Activated T-helper 1 cell treated with Interleukin-2 at 50 U/mL for 16 hours (primary cell): ENCODE data around the gene CYP11A1.
"Not testable (repeated sequence)": the region's sequence is repeated elsewhere in the genome, so short reads cannot be mapped to it uniquely, and the experiment has no call there.

ENCODE experiments used
- DNase-seq: peaks from one replicate; pipeline ENCODE4 v3.0.0-alpha.2; 2020; ENCODE audit warnings: low read depth

The CYP11A1 gene

DNA sequence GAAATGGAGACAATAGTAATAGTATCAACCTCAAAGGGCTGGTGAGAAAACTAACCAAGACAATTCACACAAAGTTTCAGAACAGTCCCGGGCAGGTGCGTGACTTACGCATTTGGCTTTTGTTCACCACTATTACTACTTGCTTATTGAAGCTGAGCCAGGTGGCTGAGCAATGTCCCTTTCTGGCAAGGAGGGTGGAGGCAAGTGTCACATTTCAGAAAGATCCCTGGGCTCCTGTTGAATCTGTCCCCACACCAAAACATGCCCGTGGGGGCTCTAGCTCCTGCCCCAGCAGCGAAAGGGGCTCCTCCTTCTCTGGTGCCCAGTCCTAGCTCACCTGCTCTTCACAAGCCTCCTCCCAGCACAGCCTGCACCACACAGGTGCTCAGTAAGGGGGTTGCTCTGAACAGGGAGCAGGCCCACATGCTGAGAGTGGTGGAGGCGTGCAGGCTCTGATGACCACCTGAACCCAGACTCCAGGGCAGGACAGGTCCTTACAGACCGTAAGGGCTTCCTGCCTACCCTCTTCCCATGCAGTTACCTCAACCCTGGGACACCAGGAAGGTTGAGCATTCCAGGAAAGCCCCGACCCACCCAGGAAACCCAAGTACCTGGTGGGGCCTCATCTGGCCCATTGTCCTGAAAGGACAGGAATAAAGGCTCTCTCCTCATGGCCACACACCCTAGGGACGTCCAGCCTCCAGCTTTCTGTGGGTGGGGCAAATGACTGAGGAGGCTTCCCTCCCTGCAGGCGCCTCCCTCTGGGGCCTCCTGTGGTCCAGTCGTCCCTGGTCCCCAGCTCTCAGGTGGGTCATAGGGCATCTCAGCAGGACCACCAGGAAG lies 33.7 kb upstream of the CYP11A1 start:
- no peak for DNase-seq

DNA sequence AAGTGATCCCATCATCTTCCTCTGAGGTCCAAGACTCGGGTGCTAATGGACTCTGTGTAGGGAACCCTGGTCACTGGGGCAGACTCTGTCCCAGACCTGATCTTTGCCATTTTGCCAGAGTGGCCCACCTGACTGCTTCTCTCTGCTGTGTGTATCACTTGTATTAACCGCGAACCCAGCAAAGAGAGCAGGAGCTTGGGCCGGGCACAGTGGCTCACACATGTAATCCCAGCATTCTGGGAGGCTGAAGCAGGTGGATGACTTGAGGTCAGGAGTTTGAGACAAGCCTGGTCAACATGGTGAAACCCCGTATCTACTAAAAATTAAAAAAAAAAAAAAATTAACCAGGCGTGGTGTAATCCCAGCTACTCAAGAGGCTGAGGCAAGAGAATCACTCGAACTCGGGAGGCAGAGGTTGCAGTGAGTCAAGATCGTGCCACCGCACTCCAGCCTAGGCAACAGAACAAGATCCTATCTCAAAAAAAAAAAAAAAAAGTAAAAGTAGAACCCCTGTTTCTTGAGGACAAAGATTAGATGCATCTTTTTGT lies 32.9 kb upstream of the CYP11A1 start:
- no peak for DNase-seq

DNA sequence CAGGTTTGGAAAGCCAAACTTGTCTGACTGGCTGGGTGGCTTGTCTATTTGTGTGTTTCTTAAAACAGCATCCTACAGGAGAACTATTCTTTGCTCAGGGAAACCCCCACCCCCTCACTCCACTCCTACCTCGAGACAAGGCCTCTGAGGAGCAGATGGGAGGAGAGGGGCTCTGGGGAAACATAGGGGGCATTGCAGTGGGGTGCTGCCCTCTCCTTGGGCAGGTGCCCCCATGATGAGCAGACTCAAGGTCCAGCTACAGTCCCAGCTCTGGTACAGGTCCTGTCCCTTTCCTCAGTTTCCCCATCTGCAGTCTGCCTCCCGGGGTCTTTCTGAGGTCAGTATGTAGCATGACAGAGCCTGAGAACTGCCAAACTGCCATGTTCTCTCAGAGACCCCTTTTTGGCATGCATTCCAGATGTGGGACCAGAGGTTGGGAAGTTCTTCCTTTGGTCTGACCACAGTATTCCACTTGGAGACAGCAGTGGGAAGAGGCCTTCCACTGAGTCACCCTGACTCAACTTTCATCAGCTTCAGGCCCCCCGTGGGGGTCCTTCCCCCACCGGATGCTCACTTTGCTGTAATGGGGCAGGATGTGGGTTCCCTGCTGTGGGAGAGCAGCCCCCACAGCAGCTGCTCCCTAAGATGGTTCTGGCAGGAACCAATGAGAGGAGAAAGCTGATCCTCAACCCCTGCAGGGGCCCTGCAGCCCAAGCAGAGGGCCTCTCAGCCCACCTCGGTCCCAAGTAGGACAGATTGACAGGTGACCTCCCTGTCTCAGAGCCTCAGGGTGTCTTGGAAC lies 32.3 kb upstream of the CYP11A1 start:
- no peak for DNase-seq

DNA sequence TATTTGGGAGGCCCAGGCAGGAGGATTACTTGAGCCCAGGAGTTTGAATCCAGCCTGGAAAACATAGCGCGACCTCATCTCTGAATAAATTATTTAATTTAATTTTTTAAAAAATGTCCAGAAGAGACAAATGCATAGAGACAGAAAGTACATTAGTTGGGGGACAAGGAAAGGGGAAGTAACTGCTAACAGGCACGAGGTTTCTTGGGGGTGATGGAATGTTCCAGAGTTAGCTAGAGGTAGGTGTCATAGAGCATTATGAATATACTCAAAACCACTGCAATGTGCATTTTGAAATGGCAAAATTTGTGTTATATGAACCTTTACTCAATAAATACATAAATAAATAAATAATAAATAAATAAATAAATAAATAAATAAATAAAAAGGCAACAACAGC lies 31.7 kb upstream of the CYP11A1 start:
- DNase-seq = no peak

DNA sequence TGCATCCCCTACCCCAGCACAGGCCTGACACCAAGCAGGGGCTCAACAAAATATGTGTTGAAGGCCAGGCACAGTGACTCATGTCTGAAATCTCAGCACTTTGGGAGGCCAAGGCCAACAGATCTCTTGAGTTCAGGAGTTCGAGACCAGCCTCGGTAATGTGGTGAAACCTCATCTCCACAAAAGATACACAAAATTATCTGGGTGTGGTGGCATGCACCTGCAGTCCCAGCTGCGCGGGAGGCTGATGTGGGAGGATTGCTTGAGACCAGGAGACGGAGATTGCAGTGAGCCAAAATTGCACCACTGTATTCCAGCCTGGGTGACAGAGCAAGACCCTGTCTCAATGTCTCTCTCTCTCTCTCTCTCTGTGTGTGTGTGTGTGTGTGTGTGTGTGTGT lies 30.7 kb upstream of the CYP11A1 start:
- DNase-seq = no peak

DNA sequence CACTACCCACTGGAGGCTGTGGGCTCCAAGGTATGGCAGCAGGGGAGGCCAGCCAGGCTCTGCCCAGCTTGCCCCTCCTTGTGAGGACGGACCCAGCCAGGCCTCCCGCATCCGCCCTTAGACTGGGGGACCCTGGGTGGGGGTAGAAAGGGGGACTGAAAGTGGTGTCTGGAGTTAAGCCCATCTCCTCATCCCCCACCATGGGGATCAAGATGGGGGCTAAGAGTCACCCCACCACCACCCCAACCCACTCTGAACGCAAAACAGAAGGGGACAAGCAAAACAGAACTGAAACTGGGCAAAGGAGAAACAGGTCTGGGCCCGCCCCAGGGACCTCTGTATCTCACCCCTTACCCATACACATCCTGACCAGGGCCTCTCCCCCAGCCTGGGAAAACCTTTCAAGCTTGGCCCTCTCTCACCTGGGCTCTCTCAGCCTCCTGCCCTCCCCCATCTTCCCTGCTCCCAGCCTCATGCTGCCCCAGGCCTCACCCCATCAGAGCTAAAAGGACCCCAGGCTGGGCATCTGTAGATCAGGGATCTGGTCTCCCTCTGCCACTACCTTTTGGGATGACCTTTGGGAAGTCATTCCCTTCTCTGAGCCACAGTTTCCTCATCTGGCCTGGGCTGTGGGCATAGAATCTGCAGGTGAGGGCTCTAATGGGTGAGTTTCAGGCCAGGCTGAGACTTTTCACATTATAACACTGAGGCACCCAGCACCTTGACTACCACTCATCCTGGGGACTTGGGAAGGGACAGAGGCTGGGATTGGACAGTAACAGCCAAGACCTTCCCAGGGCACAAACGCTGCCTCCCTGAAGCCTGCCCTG lies 30.0 kb upstream of the CYP11A1 start:
- no peak for DNase-seq

DNA sequence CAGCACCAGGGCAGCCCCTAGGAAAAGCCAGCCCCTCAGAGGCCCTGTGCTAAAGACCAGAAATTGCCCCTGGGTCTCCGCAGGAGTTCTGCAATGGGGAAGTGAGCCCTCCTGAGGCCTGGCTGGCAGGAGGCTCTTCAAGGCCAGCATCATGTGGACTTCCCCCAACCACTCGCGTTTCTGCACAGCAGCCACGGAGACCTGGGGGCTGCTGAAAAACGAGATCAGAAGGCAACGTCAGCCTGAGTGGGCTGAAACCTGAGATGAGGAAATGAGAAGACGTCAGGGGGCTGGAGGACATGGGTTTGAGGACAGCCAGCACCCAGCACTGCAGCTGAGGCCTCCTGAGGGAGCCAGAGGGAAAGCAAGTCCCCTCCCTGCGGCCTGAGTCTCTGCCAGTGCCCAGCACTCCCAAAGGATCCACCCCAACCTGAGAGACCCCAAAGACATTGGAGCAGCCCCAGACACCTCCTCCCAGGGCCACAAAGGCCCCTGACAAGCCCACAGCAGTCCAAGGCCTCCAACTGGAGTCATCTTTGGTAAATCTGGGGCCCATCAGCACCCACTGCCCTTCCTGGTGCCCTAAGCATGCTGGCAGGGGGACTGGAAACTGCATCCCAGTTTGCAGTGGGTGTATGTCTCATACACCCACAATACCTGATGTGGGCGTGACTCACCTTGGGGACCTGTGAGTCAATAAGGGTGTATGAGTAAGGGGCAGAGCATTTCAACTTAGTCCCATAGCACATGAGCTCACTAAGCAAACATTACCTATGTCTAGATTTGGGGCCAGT lies 29.2 kb upstream of the CYP11A1 start:
- DNase-seq = no peak

DNA sequence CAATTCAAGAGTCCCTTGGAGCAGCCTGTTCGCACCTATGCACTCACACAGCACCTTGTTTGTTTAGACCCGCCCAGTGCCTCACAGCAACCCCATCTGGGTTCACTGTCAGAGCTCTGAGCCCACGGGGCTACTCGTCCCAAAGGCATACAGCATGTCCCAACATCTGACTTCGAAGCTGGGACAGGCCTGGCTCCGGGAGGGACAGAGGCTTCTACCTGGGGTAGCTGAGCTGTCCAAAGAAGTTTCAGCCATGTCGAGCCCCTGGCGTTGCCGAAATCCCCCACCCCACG lies 28.6 kb upstream of the CYP11A1 start:
- no peak for DNase-seq

DNA sequence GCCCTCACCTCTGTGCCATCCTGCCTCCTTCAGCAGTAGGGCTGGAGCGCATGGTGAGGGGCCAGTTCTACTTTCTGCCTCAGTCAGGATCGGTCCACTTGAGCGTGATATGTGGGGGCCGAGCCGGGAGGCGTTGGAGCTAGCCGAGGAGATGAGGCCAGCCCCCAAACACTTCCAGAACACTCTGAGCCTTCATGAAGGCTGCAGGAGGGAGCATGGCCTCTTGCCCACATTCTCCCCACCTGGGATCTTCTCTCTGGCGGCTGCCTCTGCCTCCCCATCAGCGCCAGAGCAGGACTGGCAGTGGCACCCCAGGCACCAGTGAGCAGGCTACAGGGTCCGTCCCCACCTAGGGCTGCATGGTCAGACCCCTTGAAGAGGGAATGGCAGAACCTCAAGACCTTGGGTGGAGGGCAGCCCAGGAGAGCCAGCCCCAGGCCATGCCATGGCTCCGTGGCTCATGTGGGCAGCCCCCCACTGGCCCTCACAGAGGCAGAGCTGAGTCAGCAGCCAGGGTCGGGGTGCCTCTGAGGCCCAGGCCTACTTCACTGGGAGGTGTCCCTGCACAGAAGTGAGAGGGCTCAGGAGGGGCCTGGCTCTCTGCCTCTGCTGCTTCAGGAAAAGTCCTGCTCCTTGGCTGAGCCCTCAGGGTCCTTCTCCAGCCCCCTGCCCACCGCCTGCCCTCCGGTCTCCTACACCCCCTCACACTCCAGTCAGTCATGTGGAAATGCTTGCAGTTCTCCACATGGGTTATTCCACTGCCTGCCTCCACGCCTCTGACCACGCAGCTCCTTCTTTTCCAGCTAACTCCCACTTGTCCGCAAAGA lies 28.1 kb upstream of the CYP11A1 start:
- DNase-seq = no peak

DNA sequence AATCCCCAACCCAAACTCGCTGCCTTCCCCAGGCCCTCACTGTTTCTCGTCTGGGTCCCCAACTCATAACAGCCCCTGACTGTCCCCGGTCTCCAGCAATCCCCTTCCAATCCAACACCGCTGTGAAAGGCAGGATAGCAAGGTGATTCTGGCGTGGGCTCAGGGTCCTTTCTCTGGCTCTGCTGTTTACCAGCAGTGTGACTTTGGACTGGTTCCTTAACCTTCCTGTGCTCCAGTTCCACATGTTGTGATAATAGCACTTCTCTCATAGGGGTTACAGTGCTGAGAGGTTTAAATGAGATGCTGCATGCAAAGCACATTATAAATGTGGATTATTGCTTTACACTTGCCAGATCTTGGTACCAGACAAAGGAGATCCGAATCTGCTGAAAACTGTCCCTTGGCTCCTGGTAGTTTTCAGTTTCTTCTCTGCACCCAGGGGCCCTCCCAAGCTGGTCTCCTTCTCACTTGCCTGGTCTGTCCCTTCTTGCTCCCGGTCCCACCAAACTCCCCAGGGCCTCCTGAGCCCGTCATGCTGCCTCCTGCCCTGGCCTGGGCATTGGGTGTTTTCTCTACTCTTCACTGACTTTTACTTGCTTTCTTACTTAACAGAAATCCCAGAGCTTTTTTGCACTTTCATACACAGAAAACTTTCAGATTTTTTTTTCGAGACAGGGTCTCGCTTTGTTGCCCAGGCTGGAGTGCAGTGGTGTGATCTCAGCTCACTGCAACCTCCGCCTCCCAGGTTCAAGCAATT lies 26.8 kb upstream of the CYP11A1 start:
- DNase-seq = no peak

DNA sequence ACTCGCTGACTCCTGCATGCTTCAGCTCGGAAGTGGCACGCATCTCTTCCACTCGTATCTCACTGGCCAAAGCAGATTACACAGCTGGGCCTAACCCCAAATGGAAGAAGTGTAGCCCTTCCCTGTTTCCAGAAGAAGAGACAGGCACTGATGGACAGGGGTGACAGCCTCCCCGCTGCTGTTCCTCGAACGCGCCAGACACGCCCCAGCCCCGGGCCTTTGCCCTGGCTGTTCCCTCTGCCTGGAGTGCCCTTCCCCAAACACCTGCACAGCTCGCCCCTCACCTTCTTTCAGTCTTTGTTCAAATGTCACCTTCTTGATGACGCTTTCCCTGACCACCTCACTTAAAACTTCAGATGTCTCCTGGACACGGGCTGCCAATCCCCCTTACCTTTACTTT lies 26.0 kb upstream of the CYP11A1 start:
- DNase-seq = no peak

DNA sequence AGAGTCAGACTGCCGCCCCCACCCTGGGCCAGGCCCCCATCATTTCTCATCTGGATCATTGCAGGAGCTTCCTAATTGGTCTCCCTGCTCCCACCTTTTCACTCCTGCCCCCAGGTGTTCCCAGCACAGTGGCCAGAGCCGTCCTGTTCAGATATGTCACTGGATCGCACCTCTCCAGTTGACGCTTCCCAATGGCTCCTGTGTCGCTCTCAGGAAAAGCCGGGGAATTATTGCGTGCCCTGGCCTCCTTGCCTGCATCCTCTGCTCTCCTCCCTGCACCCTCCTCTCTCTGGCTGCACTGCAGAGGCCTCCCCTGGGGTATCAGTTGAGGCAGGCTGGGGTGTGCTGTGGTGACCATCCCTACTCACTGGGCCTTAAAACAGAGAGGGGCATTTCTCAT lies 25.5 kb upstream of the CYP11A1 start:
- DNase-seq = no peak

DNA sequence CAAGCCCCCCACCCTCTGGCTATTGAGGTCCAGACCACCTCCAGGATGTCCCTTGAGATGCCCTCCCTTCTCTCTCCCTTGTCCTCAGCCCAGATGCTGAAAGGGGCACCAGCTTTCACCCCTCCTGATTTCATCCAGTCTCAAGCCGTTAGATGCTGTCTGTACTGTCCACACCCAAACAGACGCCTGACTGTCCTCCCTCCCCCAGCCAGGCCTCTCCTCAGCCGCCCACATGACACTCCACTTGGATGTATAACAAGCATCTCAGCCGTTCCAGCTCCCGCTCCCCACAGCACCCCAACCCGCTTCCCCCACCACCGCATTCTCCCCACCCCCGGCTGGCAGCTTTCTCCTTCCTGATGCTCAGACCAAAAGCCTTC lies 25.0 kb upstream of the CYP11A1 start:
- DNase-seq = no peak

DNA sequence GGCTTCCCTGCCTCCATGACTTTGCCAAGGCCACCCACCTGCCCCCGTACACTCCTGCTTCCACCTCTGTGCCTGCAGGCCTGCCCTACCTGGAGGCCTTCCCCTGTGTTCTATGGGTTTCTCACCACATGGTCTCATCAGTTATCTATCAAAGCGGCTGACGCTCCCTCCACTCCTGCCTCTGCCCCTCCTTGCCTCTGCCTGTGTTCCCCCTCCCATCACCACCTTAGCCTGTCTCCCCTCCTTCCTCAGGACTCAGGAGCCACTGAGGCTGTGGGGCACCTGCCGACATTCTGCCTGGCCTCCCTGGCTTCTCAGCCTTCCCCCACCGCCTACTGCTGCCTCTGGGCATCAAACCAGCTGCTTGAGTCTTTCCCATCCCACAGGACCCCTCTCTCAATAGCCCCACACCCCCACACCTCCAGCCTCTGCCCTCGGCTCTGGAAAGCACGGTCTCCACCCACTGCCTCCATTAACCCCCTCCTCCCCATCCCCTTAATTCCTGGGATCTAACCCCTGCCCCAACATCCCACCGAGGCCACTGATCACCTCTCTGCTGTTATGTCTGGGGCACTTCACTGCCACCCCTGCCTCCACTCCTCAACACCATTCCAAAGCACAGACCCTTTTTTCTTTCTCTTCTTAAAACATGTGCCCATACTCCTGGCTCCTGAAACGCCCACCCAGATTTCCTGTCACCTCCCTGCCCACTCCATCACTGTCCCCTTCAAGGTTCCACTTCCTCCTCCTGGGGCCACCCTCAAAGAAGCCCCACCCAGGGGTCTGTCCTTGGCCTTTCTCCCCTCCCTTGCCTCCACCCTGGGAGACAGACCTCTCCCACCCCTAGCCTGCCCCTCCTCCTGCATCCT lies 24.4 kb upstream of the CYP11A1 start:
- DNase-seq = no peak

DNA sequence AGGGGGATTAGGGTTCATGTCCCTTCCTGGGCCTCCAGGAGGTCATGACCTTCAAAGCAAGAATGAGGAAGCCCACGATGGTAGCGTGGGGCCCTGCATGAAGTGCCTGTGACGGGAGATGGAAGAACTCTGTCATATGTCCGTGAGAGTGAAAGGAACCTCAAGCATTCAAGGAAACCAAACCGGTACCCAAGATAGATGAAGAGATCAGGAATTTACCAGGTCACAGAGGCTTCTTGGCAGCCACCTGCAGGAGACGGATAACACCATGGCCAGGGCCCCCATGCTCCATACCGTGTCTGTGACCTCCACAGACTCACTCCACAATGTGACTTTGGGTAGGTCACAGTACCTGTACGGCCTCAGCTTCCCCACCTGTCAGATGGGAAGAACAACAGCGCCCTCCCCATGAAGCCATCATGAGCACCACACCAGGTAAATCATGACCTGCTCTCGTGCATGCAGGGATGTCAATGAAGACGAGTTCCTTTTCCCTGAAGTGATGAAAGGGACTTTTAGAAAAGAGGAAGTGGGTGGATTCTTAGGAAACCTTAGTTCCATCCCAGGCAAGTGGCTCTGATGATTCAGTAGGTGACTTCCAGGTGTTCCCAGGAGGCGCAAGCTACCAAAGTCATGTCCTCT lies 23.3 kb upstream of the CYP11A1 start:
- no peak for DNase-seq

DNA sequence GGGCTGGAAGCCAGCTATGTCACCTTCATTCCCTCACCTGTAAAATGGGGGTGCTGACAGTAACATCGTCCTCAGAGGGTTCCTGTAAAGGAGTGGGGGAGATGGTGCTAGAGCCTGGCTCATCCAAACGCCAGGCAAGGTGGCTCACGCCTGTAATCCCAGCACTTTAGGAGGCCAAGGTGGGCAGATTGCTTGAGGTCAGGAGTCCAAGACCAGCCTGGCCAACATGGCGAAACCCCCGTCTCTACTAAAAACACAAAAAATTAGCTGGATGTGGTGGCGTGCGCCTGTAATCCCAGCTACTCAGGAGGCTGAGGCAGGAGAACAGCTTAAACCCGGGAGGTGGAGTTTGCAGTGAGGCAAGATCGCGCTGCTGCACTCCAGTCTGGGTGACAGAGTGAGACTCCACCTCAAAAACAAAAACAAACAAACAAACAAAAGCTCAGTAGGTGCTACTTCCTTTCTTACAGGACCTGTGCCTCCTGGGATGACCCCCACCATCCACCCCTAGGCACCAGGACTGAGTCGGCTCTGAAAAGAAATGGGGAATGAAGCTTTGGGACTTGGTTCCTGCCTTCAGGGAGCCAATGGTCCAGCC lies 22.7 kb upstream of the CYP11A1 start:
- not testable (repeated sequence) for DNase-seq

DNA sequence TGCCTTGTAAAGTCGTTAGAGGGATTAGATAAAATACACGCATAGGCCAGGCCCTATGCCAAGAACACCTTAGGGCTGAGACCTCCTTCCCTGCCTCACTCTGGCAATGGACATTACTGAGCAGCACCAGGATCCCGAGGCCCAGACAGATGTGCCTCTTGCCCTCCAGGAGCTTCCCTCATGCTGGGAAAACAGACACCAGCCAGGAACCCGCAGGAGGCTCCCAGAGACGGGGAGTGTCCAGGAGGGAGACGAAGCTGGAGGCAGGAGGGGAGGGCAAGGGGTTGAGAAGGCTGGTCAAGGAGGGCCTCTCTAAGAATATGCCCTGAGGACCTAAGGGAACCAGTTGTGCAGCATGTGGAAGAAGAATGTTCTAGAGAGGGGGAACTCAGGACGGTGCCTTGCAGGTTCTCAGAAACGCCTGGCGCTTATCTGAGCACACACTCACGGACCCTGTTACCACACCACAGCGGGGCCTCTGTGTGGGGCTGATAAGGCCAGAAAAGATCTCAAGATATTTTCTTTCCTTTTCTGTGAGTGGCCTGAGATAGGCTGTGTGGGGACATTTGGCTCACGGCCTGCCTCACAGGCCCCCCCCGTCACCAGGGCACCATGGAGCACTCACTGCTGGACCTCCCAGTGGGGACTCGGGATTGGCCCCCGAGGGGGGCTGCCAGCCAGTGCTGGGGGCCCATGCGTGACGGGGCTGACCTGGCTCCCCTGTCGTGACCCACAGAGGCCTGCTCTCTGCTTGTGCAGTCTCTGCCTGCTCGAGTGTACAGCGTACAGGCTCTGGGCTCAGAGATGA lies 22.0 kb upstream of the CYP11A1 start:
- DNase-seq = no peak
